Cardiac muscle cell (in vitro differentiated cells and primary cell): ENCODE measurements around the gene CSRNP3. TPM values are rescaled to one million over a fixed set of nuclear protein-coding genes. Genes with fewer than 3 reads are reported as not detected.

ENCODE experiments used
- DNase-seq, 2 donors: peaks; one replicate each; pipeline versions ENCODE4 v3.0.0 to v3.0.0-alpha.2; 2010 to 2017; ENCODE audit warnings: low read depth in 1 of 2, low spot score in 1 of 2
- H3K27ac ChIP-seq: fragments of 200-600 bp; sonication (generic); 2 replicates; pipeline ENCODE4 v1.5.1; 2016
- H3K27me3 ChIP-seq: fragments of 200-600 bp; sonication (generic); 2 replicates; pipeline ENCODE4 v1.6.0; 2016; ENCODE audit warnings: control low read depth
- H3K36me3 ChIP-seq: fragments of 200-600 bp; sonication (generic); 2 replicates; pipeline ENCODE4 v1.5.1; 2016; ENCODE audit warnings: control low read depth
- H3K4me1 ChIP-seq: fragments of 200-600 bp; sonication (generic); 2 replicates; pipeline ENCODE4 v1.8.1; 2017; ENCODE audit warnings: low read depth, mild to moderate bottlenecking, mixed run types
- H3K4me3 ChIP-seq: fragments of 200-600 bp; sonication (generic); 2 replicates; pipeline ENCODE4 v1.5.1; 2016; ENCODE audit warnings: mild to moderate bottlenecking
- H3K9me3 ChIP-seq: fragments of 200-600 bp; sonication (generic); 2 replicates; pipeline ENCODE4 v1.5.1; 2017; ENCODE audit warnings: low read depth, mild to moderate bottlenecking, control low read depth
- CTCF ChIP-seq: IDR thresholded peaks from 2 replicates; pipeline ENCODE4 v1.5.1; 2012; ENCODE audit warnings: low read depth, mild to moderate bottlenecking, low read length
- polyA plus RNA-seq: library from polyadenylated mRNA; unstranded; fragments of >200 nt; fragmentation: Nextera tagmentation; extraction: Ambion mirVana; gene quantifications from 2 replicates; pipeline ENCODE4 v1.2.1, GENCODE V29; 2016
- total RNA-seq: library from RNA; depleted of rRNA; stranded (reverse); fragments of >200 nt; gene quantifications from 2 replicates; pipeline ENCODE4 v1.2.3, GENCODE V29; 2016

The CSRNP3 gene
- total and polyA plus RNA-seq, 2 experiments from 2014 or later, result 11.5 to 13.8 TPM

- Histone ChIP-seq H3K4me1 (no peaks in the 10 kb centered on the region), H3K27ac (no peak overlapping the region), H3K27me3 (no peaks in the 10 kb centered on the region), H3K36me3 (no peaks in the 10 kb centered on the region), H3K4me3 (no peak overlapping the region), H3K9me3 (no peaks in the 10 kb centered on the region)
- DNase-seq, result peak in 1 of 2 donors; percentile 23
- no peak for TF ChIP-seq CTCF
Observed at GRCh38 chr2:165617741-165618481, 148.4 kb downstream of the CSRNP3 start.

- TF ChIP-seq CTCF, result no peak
Observed at GRCh38 chr2:165618806-165619205, 149.3 kb downstream of the CSRNP3 start.

GRCh38 chr2:165621086-165621560, 151.6 kb downstream of the CSRNP3 start:
- Histone ChIP-seq H3K27ac (no peak overlapping the region), H3K4me3 (no peak overlapping the region), H3K4me1 (no peaks in the 10 kb centered on the region), H3K9me3 (no peaks in the 10 kb centered on the region), H3K36me3 (no peaks in the 10 kb centered on the region), H3K27me3 (no peaks in the 10 kb centered on the region)
- TF ChIP-seq CTCF, result no peak
- DNase-seq, result peak in 1 of 2 donors; percentile 75

More at GRCh38 chr2:165618806-165619205, 149.3 kb downstream of the CSRNP3 start:
- no peak overlapping the region for H3K4me3 ChIP-seq
- DNase-seq, result no peak
- no peaks in the 10 kb centered on the region for H3K36me3 ChIP-seq
- no peaks in the 10 kb centered on the region for H3K4me1 ChIP-seq
- no peak overlapping the region for H3K27ac ChIP-seq
- no peaks in the 10 kb centered on the region for H3K9me3 ChIP-seq
- H3K27me3 ChIP-seq, result no peaks in the 10 kb centered on the region

GRCh38 chr2:165623161-165623560, 153.7 kb downstream of the CSRNP3 start:
- H3K27ac ChIP-seq, result no peak overlapping the region
- no peaks in the 10 kb centered on the region for H3K4me1 ChIP-seq

GRCh38 chr2:165623783-165624469, 154.4 kb downstream of the CSRNP3 start:
- TF ChIP-seq CTCF, result no peak
- no peak overlapping the region for H3K4me3 ChIP-seq
- no peak for DNase-seq
- no peaks in the 10 kb centered on the region for H3K27me3 ChIP-seq
- H3K36me3 ChIP-seq, result no peaks in the 10 kb centered on the region
- no peaks in the 10 kb centered on the region for H3K9me3 ChIP-seq
- H3K4me1 ChIP-seq, result no peaks in the 10 kb centered on the region
- H3K27ac ChIP-seq, result no peak overlapping the region

More at GRCh38 chr2:165623161-165623560, 153.7 kb downstream of the CSRNP3 start:
- Histone ChIP-seq H3K4me3 (no peak overlapping the region), H3K27me3 (no peaks in the 10 kb centered on the region), H3K36me3 (no peaks in the 10 kb centered on the region), H3K9me3 (no peaks in the 10 kb centered on the region)
- no peak for DNase-seq
- TF ChIP-seq CTCF, result no peak
